SH-SY5Y (cell line): ENCODE data around the gene SAFB.

Experiments
- GATA2 ChIP-seq: IDR thresholded peaks from 2 replicates; pipeline ENCODE4 v1.6.1; 2011; ENCODE audit warnings: mild to moderate bottlenecking, low read depth, low read length
- GATA3 ChIP-seq: IDR thresholded peaks from 2 replicates; pipeline ENCODE4 v1.6.1; 2011; ENCODE audit warnings: low read depth, mild to moderate bottlenecking, low read length, moderate library complexity

SAFB gene

DNA sequence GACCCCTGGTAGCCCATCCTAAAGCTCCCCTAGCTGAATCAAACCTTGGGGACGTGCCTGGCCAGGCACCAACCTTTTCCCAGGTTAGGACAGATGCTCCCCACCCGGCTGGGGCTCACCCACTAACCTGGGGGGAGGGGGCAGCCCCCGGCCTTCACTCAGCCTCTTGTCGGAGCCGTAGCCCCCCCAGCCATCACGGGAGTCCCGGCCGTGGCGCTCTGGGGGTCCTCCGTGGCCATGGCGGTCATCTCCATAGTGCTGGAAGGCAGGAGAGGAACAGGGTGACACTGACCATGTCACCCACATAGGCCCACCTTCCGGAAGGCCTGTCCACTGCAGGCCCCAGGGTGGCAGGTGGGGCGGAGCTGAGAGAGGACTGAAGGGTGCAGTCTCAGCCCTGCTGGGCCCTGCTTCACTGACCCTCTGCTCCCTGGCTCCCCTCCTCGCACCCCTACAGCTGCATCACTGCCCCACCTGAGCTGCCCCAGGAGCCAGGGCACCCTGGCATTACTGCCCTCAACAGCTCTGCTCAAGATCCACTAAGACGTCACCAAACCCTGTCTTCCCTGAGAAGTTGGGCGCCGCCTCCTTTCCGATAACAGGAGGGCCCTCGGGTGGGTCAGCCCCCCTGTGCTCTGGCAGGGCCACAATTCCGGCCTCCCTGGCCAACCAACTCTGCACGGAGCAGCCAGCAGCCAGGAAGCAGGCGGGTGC, 32.6 kb upstream of the SAFB start:
- TF ChIP-seq GATA3 (no peak), GATA2 (no peak)

DNA sequence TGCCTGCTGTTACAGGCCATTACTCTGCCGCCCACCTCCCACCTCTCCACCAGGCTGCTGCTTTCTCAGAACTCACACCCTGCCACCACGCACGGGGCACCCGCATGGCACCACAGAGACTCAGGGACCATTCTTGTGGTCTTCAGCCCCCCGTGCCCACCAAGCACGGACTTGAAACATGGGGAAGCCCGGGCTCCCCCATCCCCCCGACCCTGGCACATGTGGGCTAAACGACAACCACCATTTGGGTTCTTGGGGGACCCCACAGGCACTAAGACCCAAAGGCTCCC, 32.1 kb upstream of the SAFB start:
- TF ChIP-seq GATA2: no peak
- no peak for TF ChIP-seq GATA3

DNA sequence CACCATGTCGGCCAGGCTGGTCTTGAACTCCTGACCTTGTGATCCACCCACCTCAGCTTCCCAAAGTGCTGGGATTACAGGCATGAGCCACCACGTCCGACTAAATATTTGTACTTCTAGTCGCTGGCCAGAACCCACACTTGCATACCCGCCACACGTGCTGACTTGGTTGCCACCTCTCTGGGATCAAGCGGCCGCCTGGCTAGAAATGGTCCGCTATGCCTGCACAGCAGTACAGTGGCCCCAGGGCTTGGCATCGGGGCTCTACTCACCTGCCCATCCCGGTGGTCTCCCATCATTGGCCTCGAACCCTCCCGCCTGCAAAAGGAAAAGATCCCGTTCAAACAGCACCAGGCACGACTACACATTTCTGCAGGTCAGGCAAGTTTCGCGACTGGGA, 31.4 kb upstream of the SAFB start:
- no peak for TF ChIP-seq GATA3
- TF ChIP-seq GATA2: no peak

DNA sequence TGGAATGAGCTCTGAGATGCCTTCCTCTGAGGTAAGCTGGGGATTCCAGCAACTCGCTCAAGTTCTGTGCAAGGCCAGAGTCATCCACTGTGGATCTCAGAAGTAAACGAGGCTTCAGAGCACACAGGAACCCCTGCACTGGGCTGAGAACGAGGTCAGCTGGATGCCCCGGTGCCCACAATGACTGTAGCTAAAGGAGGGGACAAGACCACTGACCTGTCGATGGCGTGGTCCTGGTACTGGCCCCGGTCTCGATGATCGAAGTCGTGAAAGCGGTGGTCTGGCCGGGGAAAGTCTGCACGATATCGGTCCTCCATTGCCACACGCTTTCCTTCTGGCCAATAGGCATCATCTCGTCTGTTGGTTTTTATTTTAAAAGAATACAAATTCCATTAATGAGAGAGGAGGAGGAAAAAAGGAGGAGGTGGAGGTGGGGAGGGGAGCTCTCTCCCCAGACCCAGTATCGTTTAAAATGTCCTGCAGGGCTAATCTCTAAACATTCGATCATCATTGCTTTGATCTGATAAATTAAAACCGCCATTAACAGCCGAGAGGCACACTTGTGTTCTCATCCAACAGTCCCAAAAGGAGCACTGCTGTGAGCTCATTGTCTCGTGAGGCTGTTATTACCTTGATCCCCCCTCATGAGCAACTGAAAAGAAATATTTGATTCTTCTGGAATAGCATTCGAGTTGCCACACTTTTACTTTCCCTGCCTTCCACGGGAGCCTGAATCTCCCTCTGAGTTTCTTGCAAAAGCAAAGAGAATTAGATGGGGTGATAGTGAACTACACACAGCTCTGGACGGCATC, 30.1 kb upstream of the SAFB start:
- TF ChIP-seq GATA3 (no peak), GATA2 (peak; percentile 72)

DNA sequence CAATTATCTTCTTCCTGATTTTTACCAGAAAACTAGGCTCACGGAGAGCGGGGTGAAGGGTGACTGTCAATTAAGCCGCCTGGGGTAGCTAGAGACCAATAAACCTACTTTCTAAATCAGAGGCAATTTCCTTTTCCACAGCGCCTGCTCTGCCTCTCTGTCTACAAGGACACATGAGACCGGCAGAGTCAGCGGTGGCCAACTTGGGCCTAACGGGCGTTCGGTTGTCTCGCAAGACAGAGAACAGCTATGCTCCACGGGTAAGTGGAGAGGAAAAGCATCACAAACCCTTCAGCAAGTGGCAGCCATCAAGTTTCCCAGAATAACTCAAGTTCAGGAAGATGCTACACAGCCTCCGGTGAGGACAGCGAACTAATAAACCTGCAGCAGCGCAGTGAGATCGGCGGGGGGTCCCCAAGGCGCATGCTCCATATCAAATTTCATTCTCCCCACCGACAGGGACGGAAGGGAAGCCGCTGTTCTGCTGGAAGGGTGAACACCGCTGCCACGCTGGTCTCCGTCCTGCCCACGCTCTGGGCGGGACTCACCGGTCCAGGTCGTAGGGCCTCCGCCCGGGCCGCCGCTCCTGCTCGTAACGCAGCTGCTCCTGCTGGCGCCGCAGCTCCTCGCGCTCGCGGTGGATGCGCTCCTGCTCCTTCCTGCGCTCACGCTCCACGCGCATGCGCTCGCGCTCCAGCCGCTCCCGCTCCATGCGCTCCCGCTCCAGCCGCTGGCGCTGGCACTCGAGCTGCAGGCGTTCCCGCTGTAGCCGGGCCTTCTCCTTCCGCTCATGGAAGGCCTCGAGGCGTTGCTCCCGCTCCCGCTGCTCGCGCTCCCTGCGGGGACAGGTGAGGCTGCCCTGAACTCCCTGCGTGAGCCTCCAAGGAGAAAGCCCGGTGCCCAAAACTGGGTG, 29.3 kb upstream of the SAFB start:
- TF ChIP-seq GATA3: no peak
- TF ChIP-seq GATA2: no peak

DNA sequence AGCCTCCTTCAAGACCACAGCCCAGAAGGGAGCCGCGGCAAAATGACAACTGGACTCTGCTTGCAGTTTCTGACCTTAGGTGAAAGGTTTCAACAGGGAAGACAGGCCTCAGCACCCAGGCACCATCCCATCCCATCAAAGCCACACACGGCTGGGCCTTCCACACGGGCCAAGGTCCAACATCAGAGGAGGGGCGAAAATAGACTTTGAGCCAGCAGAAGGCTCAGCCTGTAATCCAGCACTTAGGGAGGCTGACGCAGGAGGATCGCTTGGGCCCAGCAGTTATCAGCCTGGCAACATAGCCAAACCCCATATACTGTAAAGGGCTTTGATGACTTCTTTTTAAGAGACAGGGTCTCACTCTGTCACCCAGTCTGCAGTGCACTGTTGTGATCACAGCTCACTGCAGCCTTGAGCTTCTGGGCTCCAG, 28.3 kb upstream of the SAFB start:
- TF ChIP-seq GATA2 (no peak), GATA3 (no peak)

DNA sequence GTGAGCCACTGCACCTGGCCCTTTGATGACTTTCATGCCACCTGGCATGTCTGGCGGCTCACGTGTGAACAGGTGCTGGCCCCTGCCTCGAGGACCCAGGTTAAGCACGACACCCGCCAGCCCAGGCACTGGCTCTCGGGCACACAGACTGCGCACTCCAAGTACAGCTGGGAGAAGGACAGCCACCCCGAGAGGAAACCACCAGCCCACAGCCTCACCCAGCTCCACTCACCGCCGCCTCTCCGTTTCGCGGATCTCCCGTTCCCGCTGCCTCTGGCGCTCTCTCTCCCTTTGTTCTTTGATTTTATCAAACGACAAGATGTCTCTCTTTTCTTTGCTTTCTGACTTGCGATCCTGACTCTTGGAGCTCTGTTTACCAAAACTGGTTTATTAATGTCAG, 27.8 kb upstream of the SAFB start:
- TF ChIP-seq GATA2 (no peak), GATA3 (no peak)

DNA sequence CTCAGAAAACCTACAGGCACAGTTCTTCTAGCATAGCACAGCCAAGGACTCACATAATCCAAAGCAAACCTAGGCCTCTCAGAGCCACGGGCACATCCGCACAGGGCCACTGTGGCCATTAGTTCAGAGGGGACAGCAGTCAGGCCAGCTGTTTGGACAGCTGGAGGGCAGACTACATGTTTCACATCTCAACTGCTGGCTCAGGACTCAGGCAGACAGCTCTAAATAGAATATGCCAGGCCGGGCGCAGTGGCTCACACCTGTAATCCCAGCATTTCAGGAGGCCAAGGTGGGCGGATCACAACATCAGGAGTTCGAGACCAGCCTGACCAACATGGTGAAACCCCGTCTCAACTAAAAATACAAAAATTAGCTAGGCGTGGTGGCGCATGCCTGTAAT, 27.1 kb upstream of the SAFB start:
- TF ChIP-seq GATA3 (no peak), GATA2 (no peak)

DNA sequence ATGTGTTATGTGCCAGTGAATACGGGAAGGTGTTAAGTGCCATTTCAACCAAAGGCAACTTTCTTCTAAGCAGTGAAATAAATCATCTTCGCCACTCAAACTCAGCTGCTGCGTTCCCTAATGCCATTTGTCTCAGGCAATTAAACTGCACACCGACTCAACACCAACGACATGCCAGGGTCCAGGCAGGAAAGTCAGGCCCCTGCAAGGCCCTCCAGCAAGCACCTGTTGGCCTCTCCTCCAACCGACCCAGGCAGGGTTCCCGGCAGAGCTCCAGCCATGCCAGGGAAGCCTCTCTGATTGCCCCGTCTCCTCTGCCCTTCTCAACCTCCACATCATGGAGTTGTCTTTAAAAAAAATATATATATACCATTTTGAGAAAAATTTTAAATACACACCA, 22.1 kb upstream of the SAFB start:
- TF ChIP-seq GATA3 (no peak), GATA2 (no peak)

DNA sequence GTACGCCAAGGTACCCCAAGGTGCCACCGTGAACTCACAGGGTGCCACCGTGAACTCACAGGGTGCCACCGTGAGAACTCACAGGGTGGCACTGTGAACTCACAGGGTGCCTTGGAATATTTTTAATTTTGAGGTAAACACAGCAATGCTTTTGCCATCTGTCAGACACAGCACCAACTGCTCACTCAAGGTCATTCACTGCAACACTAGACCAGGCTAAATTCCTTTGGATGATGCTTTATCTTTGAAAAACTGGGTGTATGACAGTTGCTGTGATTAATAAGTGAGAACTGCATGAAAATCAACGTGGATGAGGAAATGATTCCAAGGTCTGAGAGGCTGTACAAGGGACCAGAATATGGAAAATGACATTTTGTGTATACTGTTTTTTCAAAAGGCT, 19.3 kb upstream of the SAFB start:
- TF ChIP-seq GATA3: no peak

DNA sequence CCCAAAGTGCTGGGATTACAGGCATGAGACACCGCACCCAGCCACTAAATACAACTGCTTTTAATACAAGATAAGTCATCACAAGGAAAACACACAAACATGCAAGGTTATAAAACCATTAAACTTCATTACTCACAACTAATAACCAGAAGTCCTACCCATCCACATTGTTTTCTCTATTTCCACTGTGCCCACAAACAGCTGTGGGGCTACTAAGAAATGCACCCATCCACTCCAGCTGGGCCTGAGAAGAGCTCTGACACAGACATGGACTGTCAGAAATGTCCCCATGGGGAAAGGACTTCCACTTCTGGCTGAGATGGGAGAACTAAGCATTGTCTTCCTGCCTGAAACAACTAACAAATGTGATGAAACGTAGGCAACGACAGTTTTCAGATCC, 17.5 kb upstream of the SAFB start:
- TF ChIP-seq GATA2 (no peak), GATA3 (no peak)

DNA sequence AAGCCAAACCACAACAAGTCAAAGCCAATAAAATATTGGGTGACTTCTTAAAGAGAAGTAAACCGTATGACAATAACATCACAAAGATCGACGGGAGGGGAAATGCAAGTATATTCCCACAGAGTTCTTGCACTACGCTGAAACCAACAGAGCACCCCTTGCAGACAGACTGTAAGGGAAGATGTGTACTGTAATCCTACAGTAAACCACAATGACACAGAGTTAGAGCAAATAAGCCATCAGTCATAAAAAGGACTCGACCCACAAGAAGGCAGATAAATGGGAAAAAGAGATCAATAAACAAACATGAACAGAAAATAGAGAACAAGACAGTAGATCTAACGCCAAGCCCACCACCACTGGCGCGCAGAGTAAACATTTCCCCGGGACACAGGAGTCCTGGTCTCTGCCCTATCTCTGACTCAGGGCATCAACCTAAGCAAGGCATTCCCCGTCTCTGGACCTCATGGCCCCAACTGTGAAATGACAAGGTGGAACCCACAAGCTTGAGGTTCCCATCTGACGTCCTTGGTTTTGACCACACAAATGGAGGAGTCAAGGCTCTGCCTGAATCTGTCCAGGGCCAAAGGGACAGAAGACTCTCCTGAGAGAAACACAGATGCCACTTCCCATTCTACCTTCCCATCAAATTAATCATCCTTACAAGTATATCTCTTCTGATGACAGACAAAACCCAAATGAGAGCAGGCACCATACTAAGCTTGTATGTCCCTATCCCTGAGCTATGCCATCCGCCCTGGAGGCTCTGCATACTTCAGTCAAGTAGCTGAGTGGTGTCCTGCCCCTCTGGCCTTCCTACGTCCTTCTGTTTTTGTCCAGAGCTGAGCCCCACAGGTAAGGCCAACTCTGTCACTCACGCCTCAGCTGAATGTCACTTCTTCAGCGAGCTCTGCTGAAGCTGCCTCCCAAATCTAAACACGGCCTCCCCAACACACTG, 15.3 kb upstream of the SAFB start:
- TF ChIP-seq GATA3: no peak
- no peak for TF ChIP-seq GATA2

DNA sequence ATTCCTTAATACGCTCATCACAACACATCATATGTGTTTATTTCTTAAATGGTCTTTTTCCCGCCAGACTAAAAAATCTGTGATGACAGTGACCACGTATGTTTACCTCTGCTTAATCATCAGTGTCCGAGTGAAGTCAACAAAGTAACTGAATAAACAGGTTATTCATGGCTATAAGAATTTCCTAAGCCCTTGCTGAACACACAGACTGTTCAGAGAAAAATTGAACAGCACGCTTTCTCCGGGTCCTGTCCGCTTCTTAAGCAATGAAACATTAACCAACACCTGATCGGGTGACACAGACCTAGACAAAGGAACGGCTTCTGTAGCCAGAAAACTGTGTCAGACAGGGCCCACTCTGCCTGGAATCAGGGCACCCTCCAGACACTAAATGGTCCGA, 14.6 kb upstream of the SAFB start:
- TF ChIP-seq GATA2: no peak
- TF ChIP-seq GATA3: no peak
